ENCODE results near the gene STX4. TPM values are rescaled to one million over a fixed set of nuclear protein-coding genes. Genes with fewer than 3 reads are reported as not detected.

STX4 gene
- total and polyA plus RNA-seq, 9 of the 15 experiments (the other 6 are each of a cell fraction or from before 2014, with no cell fraction given), result 3.2 to 48.0 (median 21.5) TPM

GRCh38 chr16:31073142-31073969 is 40.0 kb downstream of the STX4 start (continued):
- TF ChIP-seq HDAC1 (IDR thresholded peaks at IDR 0.05), result peak; percentile 28 to 39; a peak in 3 of 4 replicates
- TF ChIP-seq BDP1 (IDR thresholded peaks at IDR 0.05; ENCODE audit: insufficient read depth, insufficient read length), result no peak
- TF ChIP-seq ATF6 (CRISPR knock-in tag; IDR thresholded peaks at IDR 0.05), result no peak
- peak; percentile 98 for TF ChIP-seq FOXM1 (IDR thresholded peaks at IDR 0.05; ENCODE audit: low read depth)
- TF ChIP-seq FOXM1 (CRISPR knock-in tag; IDR thresholded peaks at IDR 0.05; ENCODE audit: low read depth), result 0 out of 2 replicates have a peak, but pooled peaks have one; percentile 81
- TF ChIP-seq BRD4 (IDR thresholded peaks at IDR 0.05), result peak; percentile 90
- peak; percentile 27; the same call in 1 of the 2 replicates for TF ChIP-seq THAP7 (CRISPR knock-in tag; IDR thresholded peaks at IDR 0.05)
- peak; percentile 68; the same call in 1 of the 2 replicates for TF ChIP-seq HLTF (IDR thresholded peaks at IDR 0.05)
- peak; percentile 50; the same call in 1 of the 2 replicates for TF ChIP-seq LCOR (CRISPR knock-in tag; IDR thresholded peaks at IDR 0.05)
- TF ChIP-seq THRB (CRISPR knock-in tag; conservative IDR thresholded peaks at IDR 0.05), result no peak
- TF ChIP-seq NEUROD1 (IDR thresholded peaks at IDR 0.05; ENCODE audit: borderline replicate concordance, low read depth, low read length, partially characterized antibody), result peak; percentile 96
- TF ChIP-seq TRIM25 (IDR thresholded peaks at IDR 0.05; ENCODE audit: borderline replicate concordance), result no peak

Data from K562 (cell line).